Measurements from ENCODE around the gene HOXB1. TPM values are rescaled to one million over a fixed set of nuclear protein-coding genes. Genes with fewer than 3 reads are reported as not detected.
A peak's percentile ranks its signal among the peaks of the same experiment; 100 is the strongest.

HOXB1 gene
- total RNA-seq: not detected
- long read RNA-seq: 0 reads

DNA sequence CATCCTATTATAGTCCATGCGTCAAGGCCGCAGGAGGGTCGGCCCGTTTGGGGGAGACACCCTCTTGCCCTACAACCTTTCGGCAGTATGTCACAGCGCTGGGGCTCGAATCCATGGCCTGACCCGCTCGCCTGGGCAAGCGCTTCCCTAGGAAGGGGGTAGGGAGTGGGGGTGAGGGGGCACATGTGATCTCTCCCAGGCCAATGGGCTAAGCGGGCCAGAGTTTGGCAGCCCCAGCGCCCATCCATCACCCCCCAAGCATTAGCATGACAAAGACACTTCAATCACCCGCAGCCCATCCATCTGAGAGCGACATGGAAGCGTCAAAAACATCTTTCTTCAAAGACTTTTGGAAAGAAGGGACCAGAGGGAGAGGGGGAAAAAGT is at the start of gene HOXB1:
HOXB1 (minus strand) TSS at position 125 of the 386 bp plus-strand sequence; CDS start at position 18, 107 bp downstream.
- no peak for ATAC-seq
- intact Hi-C loops (cut with DNase I): no loop called here
- no peak for DNase-seq (ENCODE audit: missing footprints)

DNA sequence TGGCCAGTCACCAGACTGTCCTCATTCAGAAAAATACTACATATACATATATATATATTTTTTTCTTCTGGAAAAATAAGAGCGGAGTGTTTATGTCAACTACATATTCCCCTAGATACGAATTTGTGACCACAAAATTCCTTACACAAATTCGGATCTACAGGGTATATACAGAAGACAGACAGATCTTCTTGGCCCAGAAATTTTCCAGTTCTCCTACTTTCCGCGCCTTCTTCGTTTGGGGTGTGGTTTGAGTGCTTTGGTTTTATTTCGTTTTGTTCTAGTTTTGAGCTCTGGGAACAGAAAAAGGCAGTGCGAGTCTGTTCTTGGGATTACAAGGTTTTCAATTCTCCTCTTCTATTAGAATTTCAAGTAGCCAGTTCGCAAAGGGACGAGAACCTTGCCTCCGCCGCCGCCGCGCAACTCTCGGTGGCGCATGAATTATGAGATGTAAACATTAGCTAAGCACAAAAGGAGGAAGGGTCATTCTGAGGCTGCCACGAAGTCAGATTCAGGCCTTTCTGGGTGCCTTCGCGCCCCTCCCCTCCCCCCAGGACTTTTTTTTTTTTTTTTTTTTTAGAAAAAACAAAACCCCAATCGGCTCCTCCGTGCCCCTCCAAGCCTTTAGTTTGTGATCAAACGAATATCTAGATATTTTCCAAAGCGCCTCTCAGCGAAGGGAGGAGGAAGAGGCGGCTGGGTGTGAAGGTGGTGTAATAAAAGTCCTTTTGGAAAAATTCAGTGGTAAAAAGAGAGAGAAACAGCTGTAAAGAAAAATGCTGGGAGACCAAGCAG is 49.1 kb upstream of the HOXB1 start:
- no peak for DNase-seq (ENCODE audit: missing footprints)
- intact Hi-C loops (cut with DNase I): loop anchor here (1.0 kb wide), 1 partner anchor 39 kb away; no protein-coding TSS in a partner anchor
- ATAC-seq: no peak

DNA sequence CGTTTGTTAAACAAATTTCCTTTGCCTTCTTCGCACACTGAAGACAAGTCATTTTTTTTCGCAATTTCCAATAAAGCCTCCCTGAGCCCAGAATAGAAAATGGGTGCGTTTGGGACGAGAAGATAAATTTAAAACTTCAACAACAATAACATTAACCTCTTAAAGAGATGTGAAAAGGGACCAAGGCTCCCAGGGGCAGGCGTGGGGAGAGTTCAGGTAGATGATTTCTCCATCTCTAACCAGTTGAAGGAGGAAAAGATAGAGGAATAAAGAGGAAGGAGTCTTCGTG is 48.6 kb upstream of the HOXB1 start:
- DNase-seq (ENCODE audit: missing footprints) (no peak), ATAC-seq (no peak)
- intact Hi-C loops (cut with DNase I): no loop called here

DNA sequence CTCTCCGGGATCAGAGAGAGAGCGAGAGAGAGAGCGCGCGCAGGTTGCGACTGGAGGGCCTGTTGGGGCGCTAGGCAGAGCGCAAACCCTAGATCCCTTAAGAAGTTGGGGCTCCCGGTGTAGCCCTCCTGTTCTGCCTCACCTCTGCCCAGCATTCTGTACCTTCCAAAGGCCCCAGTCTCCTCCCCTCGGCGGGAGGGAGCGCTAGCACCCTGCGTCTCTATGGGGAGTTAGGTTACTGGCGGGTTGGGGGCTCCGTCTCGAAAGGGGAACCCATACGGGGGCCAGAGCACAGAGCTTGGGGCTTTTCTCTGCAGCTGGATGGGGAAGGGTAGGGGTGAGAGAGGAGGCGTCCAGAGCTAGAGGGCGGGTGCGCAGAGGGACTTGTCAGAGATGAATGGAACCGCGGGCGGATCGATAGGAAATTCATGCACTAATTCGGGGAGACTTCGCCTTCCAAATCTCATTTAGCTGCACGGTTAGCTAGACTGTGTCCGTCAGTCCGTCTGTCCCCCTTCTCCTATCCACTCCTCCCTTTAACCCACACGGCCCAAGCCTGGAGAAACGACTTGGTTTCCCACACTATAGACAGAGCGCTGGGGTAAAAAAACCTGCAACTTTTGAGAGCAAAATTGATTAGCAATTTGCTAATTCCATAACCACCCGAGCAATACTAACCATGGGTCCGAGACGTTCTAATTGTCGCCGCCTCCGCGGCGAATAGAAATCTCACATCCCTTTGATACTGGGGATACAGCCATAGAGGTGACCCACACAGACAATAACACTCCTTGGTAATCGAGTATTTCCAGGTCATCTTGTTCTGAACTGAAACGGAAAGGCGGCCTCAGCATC is 48.0 kb upstream of the HOXB1 start:
- ATAC-seq: no peak
- intact Hi-C loops (cut with DNase I): no loop called here
- DNase-seq (ENCODE audit: missing footprints): no peak

DNA sequence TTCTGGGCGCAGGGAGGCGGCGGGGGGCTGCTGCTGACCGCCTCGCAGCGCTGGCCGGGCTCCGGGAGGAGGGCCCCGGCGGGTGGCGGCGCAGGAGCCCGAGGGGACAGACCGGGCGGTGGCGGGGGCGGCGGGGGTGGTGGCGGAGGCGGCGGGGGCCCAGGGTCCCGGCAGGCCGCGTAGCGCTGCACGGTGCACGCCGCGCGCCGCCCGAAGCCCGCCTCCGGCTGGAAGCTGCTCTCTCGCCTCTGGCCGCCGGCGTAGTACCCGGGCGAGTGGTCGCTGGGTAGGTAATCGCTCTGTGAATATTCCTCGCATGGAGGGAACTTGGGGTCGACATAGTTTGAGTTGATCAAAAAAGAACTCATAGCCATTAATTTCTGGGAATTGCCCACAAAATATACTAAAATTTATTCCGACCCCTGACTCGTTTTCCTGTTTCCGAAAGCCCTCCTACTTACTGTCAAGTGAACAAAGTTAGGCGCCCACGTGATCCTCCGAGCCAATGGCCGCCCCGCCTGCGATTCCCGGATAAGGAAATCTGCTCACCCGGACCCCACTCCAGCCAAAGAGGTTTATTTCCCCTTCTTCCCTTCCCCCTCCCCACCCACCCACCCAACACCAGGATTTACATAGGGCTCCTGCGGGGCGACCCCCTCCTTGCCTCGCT is 47.3 kb upstream of the HOXB1 start, which contains the start of gene HOXB4:
HOXB4 (minus strand) TSS at position 405 of the 670 bp plus-strand sequence; CDS start at position 374, 31 bp downstream.
- intact Hi-C loops (cut with DNase I): no loop called here
- DNase-seq (ENCODE audit: missing footprints): peak; percentile 87
- no peak for ATAC-seq

DNA sequence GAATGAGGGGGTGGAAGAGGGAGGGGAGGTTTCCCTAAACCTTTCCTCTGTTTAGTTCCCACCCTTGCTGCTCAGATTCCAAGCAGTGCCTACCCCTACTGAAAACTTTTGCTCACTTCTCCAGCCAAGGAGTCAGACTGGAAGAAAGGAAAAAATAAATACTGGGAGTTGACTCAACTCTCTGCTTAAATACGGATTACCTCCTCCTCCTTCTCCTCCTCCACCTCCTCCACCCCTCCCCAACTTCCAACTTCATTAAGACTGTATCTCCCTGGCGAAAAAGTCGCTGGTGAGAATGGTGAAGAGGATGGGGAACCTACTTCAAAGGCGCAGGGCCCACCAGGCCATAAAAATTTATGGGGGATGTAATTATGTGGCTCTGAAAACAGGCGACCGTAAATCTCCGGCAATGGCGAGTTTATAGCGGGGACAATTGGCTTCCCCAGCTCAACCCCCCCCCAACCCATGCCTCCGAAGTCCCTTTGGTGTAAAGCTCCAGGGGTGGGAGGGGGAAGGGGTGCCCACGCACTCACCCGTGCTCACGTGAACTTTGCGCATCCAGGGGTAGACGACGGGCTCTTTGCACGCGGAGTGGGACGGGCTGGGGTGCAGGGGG is 46.6 kb upstream of the HOXB1 start:
- intact Hi-C loops (cut with DNase I): no loop called here
- ATAC-seq (no peak), DNase-seq (ENCODE audit: missing footprints) (no peak)

DNA sequence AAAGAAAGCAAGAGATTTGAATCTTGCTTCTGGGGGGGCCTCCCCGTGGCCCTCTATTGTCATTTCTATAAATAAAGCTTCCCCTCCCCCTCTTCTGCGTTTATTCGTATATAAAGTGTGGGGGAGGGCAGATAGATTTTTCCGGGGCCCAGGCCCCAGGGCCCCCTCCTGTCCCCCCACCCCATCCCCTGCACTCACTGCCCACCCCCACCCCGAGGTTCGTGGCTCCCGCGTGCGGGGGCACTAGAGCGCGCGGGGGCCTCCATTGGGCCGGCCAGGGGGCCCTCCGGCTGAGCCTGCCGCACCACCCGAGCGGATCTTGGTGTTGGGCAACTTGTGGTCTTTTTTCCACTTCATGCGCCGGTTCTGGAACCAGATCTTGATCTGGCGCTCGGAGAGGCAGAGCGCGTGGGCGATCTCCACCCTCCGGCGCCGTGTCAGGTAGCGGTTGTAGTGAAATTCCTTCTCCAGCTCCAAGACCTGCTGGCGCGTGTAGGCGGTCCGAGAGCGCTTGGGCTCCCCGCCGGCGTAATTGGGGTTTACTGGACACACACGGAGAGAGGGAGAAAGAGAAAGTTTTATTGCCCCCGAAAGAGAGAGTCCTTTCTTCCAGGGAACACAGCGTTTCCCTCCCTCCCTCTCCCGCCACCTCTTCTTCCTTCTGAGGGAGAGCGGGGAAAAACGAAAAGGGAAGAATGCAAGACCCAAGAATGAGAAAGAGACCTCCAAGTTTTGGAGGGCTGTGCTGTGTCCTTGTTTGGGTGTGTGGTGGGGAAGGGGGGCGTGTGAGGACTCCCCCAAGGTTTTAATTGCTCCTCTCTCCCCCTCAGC is 45.9 kb upstream of the HOXB1 start:
- no peak for DNase-seq (ENCODE audit: missing footprints)
- intact Hi-C loops (cut with DNase I): no loop called here
- ATAC-seq: no peak

DNA sequence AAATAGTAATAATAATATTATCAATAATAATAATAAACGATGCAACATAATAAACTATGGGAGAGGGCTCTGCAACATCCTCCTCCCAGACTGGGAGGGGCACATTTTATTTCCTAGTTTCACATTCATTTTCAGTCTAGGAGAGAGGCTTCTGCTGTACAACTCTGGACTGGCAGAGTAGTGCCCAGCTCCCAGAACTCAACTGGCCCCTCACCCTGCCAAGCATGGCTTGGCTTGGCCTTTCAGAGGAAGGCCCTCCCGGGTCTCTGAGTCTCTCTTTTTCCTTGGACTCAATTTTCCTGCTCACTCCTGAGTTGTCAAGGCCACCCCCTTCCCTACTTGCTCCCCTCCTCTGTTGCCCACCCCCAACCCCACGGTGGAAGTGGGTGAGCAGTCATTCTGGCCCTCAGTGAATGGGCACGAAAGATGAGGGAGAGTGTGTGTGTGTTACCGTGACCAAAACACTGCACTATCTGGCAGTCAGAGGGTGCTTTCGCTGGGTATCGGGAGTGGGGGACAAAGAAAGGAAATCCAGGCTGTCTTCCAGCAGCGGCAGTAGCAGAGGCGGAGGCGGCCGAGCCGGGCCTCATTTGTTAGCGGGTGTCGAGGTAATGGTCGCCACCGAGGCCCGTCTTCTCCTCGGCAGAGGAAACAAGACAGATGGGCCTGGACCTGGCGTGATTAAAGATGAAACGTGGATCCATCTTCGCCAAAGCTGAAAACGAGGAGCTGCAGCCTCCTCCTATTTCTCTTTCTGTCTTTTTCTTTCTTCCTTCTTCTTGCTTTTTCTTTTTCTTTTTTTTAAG is 45.1 kb upstream of the HOXB1 start:
- ATAC-seq: no peak
- intact Hi-C loops (cut with DNase I): no loop called here
- DNase-seq (ENCODE audit: missing footprints): no peak

DNA sequence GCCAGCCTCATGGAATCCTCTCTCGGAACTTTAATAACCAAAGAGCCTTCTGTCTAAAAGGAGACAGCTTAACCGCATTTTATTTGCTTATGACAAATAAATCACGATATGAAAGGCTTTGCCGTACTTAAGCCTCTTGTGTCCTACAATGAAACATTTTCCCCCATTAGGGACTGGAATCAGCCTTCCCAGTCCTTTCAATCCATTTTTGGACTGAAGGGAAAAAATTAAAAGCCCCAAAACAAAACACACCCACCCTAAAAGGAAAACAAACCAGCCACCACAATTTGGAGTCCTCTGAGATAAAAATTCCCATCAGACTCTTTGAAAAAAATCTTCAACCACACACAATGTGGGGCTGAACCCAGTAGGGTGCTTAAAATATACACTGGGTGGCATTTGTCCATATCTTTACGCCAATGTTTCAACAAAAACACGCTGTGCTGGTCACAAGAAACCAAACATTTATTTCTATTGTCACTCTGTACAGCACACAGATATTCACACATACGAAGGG is 44.3 kb upstream of the HOXB1 start:
- intact Hi-C loops (cut with DNase I): no loop called here
- ATAC-seq (no peak), DNase-seq (ENCODE audit: missing footprints) (no peak)

DNA sequence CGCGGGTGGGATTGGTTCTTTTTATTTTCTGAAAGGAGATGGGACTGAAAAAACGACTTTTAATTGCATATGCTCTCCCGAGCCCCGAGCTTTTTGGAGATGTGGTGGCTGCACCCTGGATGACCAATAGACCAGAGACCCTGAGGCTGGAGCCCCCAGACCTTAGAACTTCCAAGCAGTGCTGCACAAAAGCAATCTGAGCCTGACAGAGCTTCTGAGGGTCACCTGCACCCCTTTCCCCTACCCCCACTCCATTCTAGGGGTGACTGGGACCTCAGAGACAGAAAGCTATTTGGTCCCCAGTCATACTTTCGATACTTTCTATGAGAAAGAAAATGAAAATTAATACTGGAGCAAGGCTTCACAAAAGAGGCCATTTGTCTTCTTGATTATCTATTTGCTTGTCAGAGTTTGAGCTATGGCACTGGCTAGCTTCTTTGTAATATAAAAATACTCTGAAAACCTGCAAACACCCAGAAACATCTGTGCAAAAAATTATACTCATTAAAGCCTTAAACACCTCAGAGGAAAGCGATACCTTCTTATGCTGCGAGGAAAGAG is 43.8 kb upstream of the HOXB1 start:
- no peak for ATAC-seq
- no peak for DNase-seq (ENCODE audit: missing footprints)
- intact Hi-C loops (cut with DNase I): no loop called here

DNA sequence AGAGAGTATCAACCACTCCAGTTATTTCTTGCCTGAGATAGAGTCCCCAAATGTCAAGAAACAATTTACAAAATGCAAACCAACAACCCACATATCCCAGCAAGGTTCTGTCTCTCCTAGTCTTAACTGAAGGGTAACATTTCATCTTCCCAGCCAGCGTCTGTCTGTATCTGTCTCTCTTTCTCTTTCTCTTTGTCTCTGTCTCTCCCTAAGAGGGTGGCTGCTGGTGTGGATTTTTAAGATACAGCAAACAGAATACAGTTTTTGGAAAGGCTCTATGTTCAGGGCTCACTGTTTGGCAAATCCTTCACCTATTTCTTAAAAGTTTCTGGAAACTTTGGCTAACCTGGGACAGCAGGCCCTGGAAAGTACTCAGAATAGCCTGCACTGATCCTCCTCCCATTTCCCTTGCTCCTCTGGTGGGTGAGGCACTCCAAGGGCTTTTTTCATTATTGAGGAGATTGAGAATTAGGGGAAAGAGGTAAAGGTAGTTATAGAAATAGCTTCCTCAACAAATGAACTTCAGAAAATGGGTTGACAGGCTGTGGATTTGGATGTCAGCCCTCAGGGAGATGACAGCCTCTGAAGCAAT is 41.1 kb upstream of the HOXB1 start:
- no peak for ATAC-seq
- no peak for DNase-seq (ENCODE audit: missing footprints)
- intact Hi-C loops (cut with DNase I): no loop called here

DNA sequence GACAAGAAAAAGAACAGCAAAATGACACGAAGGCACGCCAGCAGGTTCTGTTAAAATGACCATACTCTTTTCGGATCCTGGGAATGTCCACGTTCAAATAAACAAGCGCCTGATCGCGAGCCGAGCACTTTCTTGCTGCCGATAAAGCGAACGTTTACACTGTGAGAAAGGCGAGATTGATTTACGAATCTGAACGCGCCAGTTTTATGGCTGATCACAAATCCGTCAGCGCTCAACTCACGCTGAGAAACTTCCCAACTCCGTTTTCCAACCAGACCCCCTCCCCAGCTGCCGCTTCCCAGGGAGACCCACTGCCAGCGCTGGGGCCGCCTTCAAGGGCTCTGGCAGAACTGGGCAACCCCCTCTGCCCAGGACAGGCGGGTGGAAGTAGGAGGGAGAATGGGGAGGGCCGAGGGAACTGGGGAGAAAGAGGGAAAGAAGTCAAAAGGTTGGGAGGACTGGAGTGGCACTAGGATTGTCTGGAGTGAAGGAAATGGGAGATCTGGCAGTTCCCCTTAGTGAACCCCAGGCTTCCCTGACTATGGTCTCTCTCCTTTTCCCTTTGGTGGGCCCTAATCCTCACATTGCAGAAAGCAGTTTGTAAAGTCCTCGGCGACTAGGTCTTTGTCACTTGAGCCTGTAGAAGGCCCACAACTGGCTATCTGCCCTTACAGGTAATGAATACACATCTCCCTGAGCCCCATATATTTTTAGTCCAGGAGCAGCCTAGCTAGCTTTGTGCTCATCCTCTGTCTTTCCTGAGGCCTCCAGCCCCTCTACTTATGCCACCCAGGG is 40.4 kb upstream of the HOXB1 start:
- intact Hi-C loops (cut with DNase I): no loop called here
- ATAC-seq (no peak), DNase-seq (ENCODE audit: missing footprints) (peak; percentile 56)

DNA sequence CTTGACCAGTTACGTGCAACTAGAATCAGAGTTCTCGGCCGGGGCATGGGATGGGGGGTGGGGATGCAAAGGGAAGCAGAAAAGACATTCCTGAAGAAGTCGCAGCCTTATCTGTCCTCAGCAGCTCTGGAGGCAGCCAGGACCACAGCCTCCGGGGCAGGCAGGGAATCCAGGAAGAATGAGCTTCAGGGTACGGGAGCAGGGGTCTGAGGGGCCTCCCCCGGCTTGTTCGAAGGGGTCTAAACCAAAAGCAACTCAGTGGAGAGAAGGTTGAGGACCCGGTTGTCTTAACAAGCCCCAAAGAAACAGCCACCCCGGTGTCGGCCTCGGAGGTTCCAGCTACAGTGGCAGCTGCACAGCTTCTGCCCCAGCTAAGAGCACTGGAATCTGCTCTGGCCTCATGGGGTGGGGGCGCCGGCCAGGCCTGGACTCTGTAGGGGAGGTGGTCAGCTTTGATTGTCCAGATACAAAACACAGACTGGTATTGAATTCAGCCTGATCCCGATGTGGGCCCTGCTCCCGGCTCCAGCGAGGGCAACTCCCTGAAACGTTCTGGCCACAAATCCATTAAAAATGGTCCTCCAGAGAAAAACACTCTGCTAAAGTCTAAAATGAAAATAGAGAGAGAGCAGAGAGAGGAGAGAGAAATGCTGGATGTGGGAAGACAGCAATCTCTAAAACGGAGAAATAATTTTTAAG is 39.7 kb upstream of the HOXB1 start:
- DNase-seq (ENCODE audit: missing footprints) (no peak), ATAC-seq (no peak)
- intact Hi-C loops (cut with DNase I): no loop called here

DNA sequence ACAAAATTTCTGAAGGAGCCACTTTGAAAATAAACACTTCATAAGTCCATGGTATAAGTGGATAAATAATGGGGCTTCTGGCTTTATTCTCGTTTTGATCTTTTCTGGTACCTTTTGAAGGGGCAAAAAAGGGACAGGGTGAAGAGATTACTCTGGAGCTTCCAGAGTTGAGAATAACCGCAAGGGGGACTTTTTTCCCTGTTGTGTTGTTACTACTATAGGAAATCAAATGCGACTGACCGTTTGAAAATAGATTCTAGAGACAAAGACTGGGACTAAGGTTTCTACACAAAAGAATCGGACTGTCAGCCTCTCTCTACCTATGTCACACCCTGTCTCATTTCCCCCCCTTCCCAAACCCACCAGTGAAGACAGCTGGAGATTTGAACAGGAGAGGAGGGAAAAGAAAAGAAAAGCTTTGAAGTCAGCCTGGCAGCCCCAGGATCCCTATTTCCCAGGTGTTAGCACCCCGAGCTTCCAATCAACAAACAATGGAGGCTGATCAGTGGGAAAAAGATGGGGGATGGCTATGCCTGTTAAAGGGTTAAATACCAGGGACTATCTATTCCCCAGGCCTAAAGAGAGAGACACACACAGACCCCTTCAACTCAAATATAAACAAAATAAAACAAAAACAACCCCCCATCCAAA is 39.0 kb upstream of the HOXB1 start:
- intact Hi-C loops (cut with DNase I): no loop called here
- DNase-seq (ENCODE audit: missing footprints) (no peak), ATAC-seq (no peak)

DNA sequence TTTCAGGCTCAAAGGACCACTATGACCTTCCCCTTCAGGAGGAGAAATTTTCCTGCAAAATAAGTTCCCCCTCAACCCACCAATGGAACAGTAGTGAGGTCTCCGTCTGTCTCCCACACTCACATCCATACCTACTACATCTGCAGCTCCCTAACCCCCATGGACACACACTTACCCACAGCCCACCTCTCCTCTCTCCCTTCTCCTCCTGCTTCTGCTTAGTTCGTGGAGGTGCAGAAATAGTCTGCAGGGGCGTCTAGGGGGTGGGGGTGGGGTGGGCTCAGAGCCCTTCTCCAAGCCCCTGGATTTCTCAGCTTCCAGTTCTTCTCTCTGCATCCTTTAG is 38.4 kb upstream of the HOXB1 start:
- ATAC-seq: no peak
- intact Hi-C loops (cut with DNase I): no loop called here

More for the DNA sequence above, 38.4 kb upstream of the HOXB1 start:
- no peak for DNase-seq (ENCODE audit: missing footprints)

Measured in Right ventricle myocardium inferior (tissue), 1 donor.